NCI-H128 (cell line): ENCODE measurements around the gene PMVK.

Source experiments
- DNase-seq: peaks from one replicate; lab custom pipeline; 2025; ENCODE audit not compliant: unreplicated experiment; lab: John Stamatoyannopoulos, UW

PMVK gene

DNA sequence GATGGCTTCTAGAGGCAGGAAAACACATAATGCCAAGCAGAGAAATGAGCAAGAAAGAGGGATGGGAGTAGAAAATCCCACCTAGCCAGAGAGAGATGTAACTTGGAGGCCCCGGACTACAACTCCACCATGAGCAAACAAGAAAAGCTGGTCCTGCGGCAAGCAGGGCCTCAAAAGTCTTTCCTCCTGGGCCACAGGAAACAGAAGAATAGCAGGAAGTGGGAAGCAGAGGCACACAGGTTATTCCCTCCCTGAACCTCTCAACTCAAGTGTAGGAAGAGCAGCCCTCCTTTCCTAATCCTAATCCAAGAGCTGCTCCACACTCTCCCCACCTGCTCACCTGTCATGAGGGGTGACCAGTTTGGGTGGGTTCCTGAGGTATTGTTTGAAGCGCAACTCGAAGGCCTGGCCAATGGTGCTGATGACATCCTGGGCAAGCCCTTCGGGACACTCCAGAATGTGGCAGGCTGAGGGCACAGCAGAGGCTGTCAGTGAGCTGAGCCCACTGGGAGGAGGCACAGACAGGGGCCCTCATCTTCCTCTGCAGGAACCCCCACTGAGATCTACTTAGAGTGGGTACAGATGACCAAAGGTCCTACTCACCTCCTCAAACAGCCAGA, 30.9 kb upstream of the PMVK start:
- no peak for DNase-seq

DNA sequence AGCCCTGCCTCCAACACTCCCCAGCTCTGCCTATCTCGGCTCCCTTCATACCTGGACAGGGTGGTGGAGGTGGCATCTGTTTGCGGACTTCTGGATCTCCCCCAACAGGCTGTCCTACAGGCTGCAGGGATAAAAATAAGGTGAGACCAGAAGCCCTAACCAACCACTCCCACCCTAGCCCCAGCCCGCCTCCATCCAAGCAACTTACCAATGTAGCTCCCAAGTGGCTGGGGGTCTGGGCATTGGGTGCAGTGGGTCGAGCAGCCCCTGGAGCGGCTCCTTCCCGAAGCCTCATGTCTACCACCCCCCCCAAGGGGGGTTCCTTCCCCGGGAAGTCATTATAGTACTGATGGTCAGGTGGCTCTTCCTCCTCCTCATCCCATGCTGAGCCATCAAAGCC, 29.6 kb upstream of the PMVK start:
- no peak for DNase-seq

DNA sequence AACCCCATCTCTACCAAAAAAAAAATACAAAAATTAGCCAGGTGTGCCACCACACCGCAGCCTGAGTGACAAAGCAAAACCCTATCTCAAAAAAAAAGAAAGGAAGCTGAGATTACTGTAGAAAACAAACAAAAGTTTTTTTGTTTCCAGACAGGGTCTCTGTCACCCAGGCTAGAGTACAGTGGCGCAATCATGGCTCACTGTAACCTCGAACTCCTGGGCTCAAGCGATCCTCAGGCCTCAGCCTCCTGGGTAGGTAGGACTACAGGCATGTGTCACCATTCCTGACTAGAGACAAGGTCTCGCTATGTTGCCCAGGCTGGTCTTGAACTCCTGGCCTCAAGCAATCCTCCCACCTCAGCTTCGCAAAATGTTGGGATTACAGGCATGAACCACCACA, 27.8 kb upstream of the PMVK start:
- no peak for DNase-seq

DNA sequence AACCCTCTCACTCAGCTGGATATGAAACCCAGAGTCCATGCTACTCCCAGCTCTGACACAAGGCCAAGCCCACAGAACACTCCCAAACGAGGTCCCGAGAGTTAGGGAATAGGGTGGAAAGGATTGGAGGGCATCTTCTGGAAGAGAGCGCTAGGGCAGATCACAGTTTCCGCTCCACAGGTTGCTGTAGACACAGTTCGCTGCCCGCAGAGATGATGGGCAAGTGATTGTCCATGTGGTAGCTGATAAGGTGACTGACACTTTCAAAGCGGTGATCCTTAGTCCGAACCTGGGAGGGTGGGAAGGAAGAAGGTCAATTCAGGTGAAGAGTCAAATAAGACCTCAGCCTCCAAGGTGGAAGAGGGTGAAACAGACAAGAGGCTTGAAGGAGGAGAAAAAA, 27.1 kb upstream of the PMVK start:
- no peak for DNase-seq

DNA sequence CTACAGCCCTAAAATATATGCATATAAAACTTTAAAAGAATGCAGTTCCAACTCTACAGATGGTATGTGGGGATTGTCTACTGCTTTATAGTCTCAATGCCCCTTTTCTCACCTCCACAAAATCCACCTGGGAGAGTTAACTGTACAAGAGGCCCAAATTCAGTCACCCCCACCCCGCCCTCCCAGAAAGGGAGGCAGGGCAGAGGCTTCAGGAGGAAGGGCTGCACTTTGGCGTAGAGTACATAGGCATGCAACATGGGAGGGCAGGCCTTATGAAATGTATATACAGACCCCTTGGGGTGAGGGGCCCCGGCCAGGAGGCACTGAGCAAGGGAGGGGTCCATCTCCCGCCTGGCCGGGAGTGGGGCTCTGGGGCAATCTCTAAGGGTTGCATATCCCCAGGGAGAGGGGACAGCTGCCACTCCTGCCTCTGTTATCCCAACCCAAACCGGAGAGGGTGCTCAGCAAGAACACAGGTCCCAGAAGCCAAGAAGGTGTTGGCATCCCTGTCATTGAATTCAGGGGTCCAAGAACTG, 26.3 kb upstream of the PMVK start:
- DNase-seq, result no peak

DNA sequence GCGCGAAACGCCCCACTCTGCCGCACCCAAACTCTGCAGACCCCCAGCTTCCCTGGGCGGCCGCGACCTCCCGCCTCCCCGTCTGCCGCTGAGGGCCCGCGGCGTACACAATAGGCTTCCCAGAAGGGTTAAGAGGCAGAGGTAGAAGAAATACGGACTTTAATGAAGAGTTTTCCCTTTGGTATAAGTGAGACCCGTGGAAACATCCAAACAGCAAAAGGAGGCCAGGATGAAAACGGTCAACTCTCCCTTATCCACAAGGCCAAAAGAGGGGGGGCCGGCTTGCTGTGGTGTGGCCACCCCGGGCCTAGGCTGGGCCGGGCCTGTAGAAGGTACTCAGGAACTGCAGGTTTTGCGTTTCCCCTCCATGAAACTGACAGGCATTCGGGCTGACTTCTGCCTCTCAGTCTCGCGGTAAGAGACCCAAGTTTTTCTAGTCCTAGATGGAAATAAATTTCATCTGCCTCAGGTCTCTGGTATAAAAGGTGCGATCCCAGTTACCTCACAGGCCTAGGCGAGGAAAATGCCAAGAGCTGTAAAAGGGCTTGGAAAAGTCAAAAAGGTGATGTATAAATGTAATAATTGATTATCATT, 25.7 kb upstream of the PMVK start:
- no peak for DNase-seq

DNA sequence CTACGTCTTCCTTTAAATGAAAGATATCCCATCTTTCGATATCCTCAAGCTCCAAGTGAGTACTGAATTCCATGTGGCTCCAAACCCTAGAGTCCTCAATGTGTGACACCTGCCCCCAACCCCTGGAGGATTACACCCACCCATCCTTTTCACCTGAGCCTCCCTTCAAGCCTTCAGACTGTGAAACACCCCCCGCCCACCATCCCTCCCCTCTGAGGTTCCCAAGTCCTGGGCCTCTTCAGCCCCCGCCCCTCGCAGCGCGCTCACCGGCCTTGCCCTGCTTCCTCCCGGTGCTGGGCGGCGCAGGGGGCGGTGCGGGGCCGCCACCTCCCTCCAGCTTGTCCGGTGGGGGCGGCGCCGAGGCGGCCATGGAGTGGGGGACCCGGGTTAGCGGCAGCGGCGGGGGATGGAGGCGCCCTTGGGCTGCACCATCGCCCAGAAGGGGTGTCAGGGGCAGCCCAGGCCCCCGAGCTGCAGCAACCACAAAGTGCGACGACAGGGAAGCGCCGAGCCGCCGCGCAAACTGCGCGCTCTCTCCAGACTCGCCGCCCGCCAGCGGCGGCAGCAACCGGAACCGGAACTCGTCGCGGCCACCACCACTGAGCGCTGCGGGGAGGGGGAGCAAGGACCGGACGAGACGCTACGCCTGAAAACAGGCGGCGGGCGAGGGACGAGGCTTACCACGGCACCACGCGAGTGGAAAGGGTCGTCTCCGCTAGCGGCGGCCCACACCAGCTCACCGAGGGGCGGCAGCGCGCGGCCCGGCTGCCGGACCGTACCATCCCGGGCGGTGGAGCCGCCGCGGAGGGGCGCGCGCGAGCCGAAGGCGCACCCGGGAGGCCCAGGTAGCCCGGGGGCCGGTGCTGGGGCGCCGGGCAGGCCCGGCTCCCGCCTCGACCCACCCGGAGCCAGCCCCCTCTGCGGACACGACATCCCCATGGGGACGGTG, 25.0 kb upstream of the PMVK start, which contains the start of gene PYGO2:
TSS of gene PYGO2 (minus strand) at position 576 of the 949 bp plus-strand sequence. CDS start at position 370, 206 bp downstream.
- peak; percentile 53 for DNase-seq

DNA sequence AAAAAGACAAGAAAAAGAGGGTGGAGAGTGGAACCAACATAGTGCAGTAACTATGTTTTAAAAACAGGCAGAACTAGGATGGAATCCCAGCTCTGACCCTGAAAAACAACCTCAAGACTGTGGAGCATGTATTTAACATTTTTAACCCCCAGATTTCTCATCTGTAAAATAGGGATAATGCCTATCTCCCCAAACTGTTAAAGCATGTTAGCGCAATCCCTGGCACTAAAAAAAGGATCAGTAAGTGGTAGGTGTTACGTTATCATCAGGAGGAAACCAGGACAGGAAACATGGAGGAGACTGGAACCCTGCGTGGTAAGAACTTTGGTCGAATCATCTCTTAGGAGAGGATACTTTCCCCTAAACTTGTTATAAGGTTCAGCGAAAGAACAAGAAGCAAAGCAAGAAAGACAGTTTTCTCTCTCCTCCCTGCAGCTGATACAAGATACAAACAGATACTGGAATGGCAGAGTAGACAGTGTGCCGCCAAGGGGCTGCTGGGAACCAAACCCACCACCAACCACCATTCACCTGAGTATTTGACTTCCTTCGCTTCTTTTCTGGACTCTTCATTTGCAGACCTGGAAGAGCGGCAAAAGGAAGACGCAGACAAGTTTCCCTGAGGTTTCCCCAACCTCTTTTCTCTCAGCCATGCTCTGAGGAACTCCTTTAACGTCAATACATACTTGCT, 24.1 kb upstream of the PMVK start:
- no peak for DNase-seq

DNA sequence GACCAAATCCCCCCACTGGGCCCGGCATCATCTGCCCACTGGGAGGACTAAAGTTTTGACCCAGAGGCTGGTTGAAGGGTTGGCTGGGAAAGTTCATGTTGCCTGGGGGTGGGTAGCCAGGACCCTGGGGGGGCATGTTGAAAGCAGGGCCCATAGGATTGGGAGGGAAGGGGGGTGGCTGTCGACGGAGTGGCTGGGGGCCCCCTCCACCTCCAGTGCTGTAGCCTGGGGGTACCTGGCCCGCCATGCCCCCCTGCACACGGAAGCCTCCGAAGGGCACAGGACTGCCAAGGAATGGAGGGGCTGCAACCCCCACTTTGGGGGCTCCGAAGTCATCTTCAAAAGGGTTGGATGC, 22.9 kb upstream of the PMVK start:
- no peak for DNase-seq

DNA sequence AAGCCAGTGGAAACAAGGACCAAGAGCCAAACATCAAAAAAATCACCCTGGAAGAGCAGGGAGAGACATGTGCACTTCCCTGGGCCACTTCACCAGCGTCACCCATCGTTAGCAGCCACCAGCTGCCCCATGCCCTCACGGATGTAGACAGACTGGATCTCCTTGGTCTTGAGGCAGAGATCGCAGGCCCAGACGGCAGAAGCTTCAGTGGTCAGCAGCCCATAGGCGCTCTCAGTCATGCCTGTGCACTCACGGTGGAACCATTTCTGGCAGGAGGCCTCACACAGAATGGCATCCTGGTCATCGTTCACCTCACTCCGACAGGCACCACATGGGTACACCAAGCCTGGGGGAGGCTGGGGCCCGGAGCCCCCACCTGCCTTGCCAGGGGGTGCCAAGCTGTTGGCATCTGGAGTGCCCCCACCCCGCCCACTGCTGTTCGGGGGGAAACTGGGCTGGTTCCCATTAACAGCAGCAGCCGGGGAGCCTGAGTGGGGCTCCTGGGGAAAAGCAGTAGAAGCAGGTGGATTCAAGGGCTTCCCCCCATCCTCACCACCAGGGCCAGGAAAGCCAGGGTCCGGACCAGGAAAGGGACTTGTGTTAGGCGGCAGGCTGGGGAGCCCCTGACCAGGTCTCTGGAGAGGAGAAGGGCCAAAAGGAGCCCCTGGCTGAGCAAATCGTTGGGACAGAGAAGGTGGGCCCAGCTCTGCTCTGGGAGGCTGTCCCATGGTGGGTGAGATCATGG, 22.3 kb upstream of the PMVK start:
- no peak for DNase-seq

DNA sequence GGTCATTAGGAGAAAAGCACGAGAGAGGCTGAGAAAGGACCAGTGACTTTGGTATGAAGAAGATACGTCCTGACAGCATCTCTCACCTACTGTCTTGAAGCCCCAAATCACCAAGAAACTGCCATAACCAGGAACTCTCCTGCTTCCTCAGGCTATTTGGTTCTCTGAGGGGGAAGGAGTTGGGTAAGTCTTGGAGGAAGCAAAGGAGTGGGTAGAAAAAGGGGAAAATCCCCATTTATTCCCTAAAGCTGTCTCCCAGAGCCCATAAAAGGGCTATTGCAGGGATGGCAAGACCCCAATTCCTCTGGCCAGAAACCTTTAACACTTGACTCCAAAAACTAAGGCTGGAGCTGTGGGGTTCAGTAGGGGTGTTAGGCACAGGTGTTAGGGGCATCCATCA, 21.5 kb upstream of the PMVK start:
- no peak for DNase-seq

DNA sequence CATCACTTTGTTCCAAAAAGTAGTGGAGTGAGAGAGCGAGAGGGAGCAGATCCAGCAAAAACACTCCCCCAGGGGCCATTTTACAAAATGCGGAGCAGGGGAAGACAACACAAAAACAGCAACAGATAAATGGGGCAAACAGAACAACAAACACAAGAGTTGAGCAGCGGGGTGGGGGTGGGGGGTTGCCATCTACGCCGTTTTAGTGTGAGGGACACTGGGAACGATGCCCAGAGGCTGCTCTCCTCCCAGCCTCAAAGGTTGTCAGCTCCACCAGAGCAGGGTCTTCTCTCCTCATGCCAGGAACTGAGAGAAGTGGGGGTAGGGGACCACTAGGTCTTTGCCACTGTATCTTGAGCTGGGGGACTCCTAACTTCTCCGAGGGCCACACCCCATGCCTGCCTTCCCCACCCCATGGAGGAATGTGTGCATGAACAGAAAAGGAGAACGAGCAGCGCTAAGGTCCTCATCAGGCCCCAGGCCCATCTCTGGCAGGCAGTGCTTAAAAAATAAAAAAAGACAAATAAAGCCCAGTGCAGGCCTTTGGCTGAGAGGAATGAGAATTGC, 20.7 kb upstream of the PMVK start:
- no peak for DNase-seq

DNA sequence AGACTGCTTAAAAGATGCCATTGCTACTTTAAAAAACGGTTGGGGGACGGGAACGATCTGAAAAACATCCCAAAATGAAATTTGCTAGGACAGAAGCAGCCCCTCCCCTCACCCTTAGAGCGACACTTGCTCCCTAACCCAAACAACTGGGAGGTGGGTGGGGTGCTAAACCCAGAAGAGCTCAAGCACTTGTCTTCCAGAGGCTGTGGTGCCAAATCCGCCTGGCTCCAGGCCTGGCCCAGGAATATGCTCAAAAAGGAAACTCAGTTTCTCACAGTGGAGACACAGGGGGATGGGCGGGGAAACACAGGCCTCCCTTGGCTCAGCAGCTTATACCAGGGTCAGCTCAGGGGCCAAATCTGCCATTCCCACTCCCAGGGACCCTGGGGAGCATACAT, 20.0 kb upstream of the PMVK start:
- DNase-seq, result no peak

DNA sequence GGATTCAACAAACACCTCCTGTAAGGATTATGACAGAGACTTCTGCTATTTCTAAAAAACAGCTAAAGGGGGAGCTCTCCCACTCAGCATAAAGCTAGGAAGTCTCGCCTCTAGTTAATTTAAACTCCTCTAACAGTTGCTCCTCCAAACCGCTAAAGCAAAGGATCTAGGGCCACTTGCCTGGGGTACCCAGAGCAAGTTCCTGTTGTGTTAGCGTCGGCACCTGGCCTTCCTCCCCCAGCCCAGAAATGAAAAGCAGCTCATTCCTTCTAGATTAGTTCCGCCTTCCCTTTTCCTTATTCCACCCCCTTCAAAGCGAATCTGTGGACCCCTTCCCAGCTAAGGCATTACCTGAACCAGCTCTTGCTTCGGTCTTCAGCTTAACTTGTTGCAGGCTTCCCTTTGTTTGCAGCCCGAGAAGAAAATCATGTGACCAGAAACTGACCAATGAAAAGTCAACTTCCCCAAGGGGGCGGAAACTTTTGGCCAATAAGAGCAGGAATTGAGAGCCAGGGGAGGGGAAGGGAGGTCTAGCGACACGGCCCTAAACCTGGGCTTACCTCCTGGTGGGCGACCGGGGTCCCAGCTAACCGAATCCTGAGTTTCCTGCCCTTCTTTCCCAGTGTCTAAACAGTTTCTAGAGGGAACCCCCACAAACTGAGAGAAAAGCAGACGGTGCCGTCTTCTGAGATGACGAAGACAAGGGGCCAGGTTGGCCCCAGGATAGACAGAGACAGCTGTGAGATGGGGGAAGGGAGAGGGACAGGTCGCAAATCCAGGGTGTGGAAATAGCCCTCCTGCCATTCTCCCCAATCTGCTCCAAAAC, 19.4 kb upstream of the PMVK start, which contains the start of gene PBXIP1:
TSS of gene PBXIP1 (minus strand) at position 382 of the 826 bp plus-strand sequence. CDS start 2,378 bp downstream, outside the sequence.
- DNase-seq, result peak; percentile 84

DNA sequence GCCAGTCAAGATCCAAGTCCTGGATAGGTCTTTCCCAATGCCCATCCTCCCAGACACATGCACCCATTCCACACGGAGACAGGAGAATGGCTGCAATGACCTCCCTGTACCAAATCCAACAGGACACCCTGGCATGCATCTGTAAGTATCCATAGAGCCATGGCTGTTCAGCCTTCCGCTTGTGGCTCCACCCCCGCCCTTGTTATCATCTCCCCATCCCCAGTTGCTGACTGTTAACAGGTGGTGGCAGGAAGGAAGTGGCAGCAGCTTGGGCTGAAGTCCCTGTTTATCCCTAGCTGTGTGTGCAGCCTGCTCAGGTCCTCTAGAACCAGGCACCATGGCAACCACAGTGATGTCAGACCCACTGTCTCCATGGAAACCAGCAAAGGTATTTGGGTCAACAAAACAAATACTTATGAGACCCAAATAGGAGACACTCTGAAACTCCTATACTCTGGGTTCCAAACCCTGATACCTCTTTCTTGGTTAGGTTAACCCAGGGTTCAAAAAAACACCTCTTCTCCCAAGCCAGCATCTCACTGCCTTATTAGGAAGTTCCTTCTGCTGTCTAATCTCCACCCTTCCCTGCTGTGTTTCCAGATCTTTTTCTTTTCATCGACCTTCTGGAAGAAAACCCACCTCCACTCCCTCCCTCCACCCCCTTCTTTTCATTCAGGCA, 18.7 kb upstream of the PMVK start:
- DNase-seq, result peak; percentile 39

DNA sequence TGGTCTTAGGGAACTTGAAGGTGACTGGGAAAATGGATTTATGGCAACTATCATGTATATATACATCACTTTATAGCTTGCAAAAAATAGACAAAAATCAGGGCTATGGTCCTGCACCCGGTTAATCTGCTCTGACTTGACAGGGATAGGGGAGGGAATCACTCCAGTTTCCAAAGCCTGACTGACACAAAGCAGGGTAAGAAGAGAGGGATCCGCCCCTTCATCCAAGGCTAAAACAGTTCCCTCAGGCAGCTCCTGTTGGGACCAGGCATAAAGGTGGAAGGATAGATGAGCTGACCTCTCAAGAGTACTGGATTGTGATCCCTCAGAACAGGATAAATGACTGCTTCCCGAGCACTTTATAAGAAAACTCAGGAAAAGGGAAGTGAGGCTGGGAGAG, 18.0 kb upstream of the PMVK start:
- DNase-seq, result no peak

DNA sequence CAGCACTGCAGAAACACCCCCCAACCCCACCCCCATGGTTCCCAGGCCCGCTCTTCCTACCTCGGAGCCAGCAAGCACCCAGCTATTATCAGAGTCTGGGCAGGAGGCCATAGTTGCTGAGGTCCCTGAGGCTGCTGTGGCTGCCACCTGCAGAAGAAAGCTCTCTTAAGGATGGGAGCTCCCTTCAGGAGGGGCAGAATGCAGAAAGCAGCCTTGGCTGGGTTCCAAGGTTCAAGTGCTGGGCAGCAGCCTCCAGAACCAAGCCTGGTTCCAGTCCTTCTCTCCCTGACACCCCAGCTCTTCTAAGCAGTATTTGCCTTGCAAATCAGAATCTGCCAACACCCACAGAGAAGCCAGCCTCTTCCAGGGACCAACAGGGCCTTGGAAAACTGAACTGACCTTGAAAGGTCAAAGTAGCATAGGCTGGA, 17.1 kb upstream of the PMVK start:
- DNase-seq, result no peak

DNA sequence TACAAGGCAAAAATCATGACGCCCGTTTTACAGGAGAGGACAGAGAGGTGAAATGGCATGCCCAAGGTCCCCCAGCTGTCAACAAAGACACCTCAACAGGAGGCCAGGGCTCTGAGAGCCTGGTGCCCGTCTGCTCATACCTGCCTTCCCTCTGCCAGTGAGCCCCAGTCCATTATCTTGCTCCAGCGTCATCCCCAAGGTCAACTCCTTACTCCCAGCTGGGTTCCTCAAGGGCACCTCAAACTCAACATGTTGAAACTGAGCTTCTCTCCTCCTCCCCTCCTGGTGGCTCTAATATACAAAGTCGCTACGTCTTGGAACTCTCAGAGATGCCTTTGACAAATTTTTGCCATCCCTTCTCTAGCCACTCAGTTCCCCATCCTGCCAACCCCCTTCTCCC, 16.1 kb upstream of the PMVK start:
- no peak for DNase-seq
